HL-60 (cell line): ENCODE measurements around the gene PRICKLE3.

ENCODE experiments used
- GABPA ChIP-seq: IDR thresholded peaks from 2 replicates; pipeline ENCODE4 v1.6.1; 2012; ENCODE audit warnings: low read depth
- POLR2AphosphoS5 ChIP-seq: IDR thresholded peaks from 2 replicates; pipeline ENCODE4 v1.6.1; 2012; ENCODE audit warnings: low read depth
- SPI1 ChIP-seq: IDR thresholded peaks from 2 replicates; pipeline ENCODE4 v1.6.1; 2012; ENCODE audit warnings: low read depth, mild to moderate bottlenecking, borderline replicate concordance
- TF ChIP-seq, protein P1 (sequence below): IDR thresholded peaks from one replicate; pipeline ENCODE4 v1.5.1; 2011; ENCODE audit warnings: low read length, control low read depth, inconsistent platforms; ENCODE audit not compliant: insufficient read depth
- TF ChIP-seq, protein P2 (sequence below): IDR thresholded peaks from 2 replicates; pipeline ENCODE4 v1.6.1; 2012; ENCODE audit warnings: low read depth; ENCODE audit not compliant: insufficient replicate concordance

DNA sequence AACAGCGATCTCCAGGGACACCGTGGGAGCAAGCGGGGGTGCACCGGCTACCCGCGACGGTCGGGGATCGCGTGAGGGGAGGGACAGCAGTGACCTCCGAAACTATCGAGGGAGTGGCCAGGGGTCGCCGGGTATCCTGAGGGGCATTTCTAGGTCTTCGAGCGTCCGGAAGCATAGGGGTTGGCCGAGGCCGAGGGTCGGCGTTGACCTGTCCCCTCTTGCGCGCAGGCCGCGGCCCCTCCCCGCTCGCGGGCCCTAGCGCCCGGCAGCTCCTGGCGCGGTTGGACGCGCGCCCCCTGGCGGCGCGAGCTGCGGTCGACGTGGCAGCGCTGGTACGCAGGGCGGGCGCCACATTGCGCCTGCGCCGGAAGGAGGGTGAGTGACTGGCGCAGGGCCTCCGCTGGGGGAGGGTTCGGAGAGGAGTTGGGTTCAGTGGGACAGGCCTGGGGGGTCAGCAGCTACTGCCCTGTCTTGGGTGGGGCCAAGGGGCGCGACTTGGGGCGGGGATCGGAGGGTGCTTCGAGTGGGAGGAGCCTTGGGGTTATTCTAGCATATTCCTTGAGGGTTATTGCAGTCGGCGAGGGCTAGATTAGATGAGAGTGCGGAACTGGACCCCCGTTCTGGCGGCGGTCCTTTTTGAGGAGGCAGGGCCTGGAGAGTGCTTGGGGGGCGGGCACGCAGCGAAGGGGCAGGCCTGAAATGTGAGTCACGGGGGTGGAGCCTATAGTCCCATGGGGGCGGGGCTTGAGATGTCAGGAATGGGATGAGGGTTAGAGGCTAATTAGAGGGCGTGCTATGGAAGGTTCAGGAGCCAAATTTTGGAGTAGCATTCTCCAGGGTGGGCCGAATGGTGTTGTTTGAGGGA, 22.4 kb downstream of the PRICKLE3 start:
- TF ChIP-seq, protein P1, sequence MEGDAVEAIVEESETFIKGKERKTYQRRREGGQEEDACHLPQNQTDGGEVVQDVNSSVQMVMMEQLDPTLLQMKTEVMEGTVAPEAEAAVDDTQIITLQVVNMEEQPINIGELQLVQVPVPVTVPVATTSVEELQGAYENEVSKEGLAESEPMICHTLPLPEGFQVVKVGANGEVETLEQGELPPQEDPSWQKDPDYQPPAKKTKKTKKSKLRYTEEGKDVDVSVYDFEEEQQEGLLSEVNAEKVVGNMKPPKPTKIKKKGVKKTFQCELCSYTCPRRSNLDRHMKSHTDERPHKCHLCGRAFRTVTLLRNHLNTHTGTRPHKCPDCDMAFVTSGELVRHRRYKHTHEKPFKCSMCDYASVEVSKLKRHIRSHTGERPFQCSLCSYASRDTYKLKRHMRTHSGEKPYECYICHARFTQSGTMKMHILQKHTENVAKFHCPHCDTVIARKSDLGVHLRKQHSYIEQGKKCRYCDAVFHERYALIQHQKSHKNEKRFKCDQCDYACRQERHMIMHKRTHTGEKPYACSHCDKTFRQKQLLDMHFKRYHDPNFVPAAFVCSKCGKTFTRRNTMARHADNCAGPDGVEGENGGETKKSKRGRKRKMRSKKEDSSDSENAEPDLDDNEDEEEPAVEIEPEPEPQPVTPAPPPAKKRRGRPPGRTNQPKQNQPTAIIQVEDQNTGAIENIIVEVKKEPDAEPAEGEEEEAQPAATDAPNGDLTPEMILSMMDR: peak; percentile 10
- TF ChIP-seq SPI1: no peak
- TF ChIP-seq POLR2AphosphoS5: 0 out of 2 replicates have a peak, but pooled peaks have one; percentile 25
- TF ChIP-seq, protein P2, sequence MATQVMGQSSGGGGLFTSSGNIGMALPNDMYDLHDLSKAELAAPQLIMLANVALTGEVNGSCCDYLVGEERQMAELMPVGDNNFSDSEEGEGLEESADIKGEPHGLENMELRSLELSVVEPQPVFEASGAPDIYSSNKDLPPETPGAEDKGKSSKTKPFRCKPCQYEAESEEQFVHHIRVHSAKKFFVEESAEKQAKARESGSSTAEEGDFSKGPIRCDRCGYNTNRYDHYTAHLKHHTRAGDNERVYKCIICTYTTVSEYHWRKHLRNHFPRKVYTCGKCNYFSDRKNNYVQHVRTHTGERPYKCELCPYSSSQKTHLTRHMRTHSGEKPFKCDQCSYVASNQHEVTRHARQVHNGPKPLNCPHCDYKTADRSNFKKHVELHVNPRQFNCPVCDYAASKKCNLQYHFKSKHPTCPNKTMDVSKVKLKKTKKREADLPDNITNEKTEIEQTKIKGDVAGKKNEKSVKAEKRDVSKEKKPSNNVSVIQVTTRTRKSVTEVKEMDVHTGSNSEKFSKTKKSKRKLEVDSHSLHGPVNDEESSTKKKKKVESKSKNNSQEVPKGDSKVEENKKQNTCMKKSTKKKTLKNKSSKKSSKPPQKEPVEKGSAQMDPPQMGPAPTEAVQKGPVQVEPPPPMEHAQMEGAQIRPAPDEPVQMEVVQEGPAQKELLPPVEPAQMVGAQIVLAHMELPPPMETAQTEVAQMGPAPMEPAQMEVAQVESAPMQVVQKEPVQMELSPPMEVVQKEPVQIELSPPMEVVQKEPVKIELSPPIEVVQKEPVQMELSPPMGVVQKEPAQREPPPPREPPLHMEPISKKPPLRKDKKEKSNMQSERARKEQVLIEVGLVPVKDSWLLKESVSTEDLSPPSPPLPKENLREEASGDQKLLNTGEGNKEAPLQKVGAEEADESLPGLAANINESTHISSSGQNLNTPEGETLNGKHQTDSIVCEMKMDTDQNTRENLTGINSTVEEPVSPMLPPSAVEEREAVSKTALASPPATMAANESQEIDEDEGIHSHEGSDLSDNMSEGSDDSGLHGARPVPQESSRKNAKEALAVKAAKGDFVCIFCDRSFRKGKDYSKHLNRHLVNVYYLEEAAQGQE: no peak
- TF ChIP-seq GABPA: no peak
